ENCODE data around the gene CUEDC1. TPM values are rescaled to one million over a fixed set of nuclear protein-coding genes. Genes with fewer than 3 reads are reported as not detected.

The CUEDC1 gene
- total and polyA plus RNA-seq, 2 of the 13 experiments (the other 11 are each of a cell fraction or from before 2014, with no cell fraction given) = 7.4 to 12.9 TPM

DNA sequence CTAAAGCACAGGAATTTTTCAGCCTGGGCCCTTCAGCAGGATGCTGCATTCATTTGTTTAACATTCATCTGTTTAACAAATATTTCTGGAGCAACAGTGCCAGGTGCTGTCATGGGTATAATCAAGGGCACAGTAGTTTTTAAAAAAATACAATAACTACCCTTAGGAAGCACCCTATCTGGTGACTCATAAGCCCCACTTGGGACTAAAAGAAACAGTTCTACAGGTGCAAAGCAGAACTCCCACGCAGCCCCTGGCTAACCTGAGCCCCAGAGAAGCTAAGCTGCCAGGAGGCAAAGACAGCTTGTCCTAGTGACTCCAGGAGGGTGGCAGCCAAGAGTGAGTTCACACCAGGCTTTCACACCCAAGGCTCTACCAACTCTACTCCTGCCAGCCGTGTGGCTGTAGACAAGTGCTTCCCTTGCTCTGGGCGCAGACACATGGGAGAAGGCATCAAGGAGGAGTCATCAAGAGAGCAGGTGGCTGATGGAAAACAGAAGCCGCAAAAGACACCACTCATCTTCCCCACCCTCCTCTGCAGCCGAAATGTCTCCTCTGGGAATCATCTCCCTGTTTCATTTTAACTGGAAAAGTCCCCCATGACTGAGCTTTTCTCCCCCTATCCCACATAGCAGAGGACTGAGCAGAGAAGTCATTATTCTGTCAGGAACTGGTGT is 14.4 kb downstream of the CUEDC1 start:
- H3K4me1 ChIP-seq (ENCODE audit: insufficient read depth, low read length) = peaks cover 71% of the 10 kb centered on the region
- H3K36me3 ChIP-seq (replicated peaks in 1 of 2; ENCODE audit: control insufficient read depth in 1 of 2, insufficient read depth in 2 of 2, low read length in 2 of 2) = no peaks in the 10 kb centered on the region
- H4K20me1 ChIP-seq (ENCODE audit: insufficient read depth, low read length) = no peaks in the 10 kb centered on the region
- no peaks in the 10 kb centered on the region for H3K9me3 ChIP-seq (ENCODE audit: low read length)
- FAIRE-seq (no peak), DNase-seq (ENCODE audit: low spot score) (no peak), ATAC-seq (no peak)
- no peak overlapping the region for H3K9ac ChIP-seq (ENCODE audit: insufficient read depth, low read depth, low read length)
- H3K79me2 ChIP-seq (ENCODE audit: insufficient read depth, low read length) = no peaks in the 10 kb centered on the region
- H3K4me3 ChIP-seq (replicated peaks in 1 of 3; ENCODE audit: insufficient read depth in 1 of 3, low read depth in 2 of 3, low read length in 3 of 3) = no peak overlapping the region
- H2AFZ ChIP-seq (ENCODE audit: low read length) = no peak overlapping the region
- intact Hi-C loops (cut with micrococcal nuclease; ENCODE audit: unreplicated experiment) (loop anchor here (2.0 kb wide), 1 partner anchor 14 kb away; the partner anchor contains the start of gene CUEDC1), in situ Hi-C loops (cut with HindIII; ENCODE audit: extremely low pct_ligation_motif_present, low pct_unique_long_range_greater_than_20kb) (no loop called here)
- no peak overlapping the region for H3K4me2 ChIP-seq (ENCODE audit: low read depth, low read length)
- no TSS peak for BruUV-seq (replicated peaks)
- TF ChIP-seq KDM6A (CRISPR knock-in tag; IDR thresholded peaks at IDR 0.05; ENCODE audit: low read depth) (no peak), MIER2 (CRISPR knock-in tag; IDR thresholded peaks at IDR 0.05) (no peak), CEBPG (CRISPR knock-in tag; IDR thresholded peaks at IDR 0.05) (no peak), RNF2 (conservative IDR thresholded peaks at IDR 0.05; ENCODE audit: low read depth) (no peak), ZZZ3 (CRISPR knock-in tag; IDR thresholded peaks at IDR 0.05; ENCODE audit: borderline replicate concordance) (no peak), XRCC5 (optimal IDR thresholded peaks at IDR 0.05; ENCODE audit: low read length) (peak; percentile 29), ZNF543 (CRISPR knock-in tag; IDR thresholded peaks at IDR 0.05) (no peak), FOSL1 (CRISPR knock-in tag; IDR thresholded peaks at IDR 0.05; ENCODE audit: borderline replicate concordance) (no peak), ZNF12 (CRISPR knock-in tag; IDR thresholded peaks at IDR 0.05) (0 out of 2 replicates have a peak, but pooled peaks have one; percentile 31), U2AF2 (IDR thresholded peaks at IDR 0.05; ENCODE audit: low read depth, low read length) (no peak)
- CTCF ChIA-PET (ENCODE audit: low intra/inter-chr PET ratio, low total read pairs) = no interaction called here
- POLR2A ChIA-PET = interaction anchor here (1.0 to 3.9 kb wide), 3 partner anchors 12 to 142 kb away, joined by 3 to 35 read pairs (median 10); partner anchors contain the start of genes CUEDC1 and DYNLL2
- H3K27ac ChIP-seq (ENCODE audit: extremely low read length, insufficient read depth, low read length) = no peak overlapping the region
- WGBS (ENCODE audit: low lambda C conversion rate) = 83% methylated on average over 5 of the region's 5 CpGs
- H3K27me3 ChIP-seq (ENCODE audit: control insufficient read depth in 1 of 2, insufficient read depth in 2 of 2, low read length in 2 of 2) = no peaks in the 10 kb centered on the region

Data from HepG2 (cell line).